H1 (cell line): ENCODE measurements around the gene TPPP2. TPM values are rescaled to one million over a fixed set of nuclear protein-coding genes. Genes with fewer than 3 reads are reported as not detected.

Source experiments
- CBX8 ChIP-seq: fragments of 300-800, 300-1000 bp; sonication (generic); IDR thresholded peaks from 2 replicates; pipeline ENCODE4 v1.7.1; 2016; ENCODE audit warnings: low read depth, low read length, borderline replicate concordance
- CHD2 ChIP-seq: IDR thresholded peaks from 2 replicates; pipeline ENCODE4 v1.6.1; 2012; ENCODE audit warnings: low read length, improper control_type of control experiment
- GABPA ChIP-seq: IDR thresholded peaks from 2 replicates; pipeline ENCODE4 v1.6.1; 2011; ENCODE audit warnings: mild to moderate bottlenecking, low read length, moderate library complexity, borderline replicate concordance; ENCODE audit not compliant: insufficient read depth
- JUND ChIP-seq: IDR thresholded peaks from 2 replicates; pipeline ENCODE4 v1.6.1; 2011; ENCODE audit warnings: mild to moderate bottlenecking, improper control_type of control experiment, low read length
- KDM4A ChIP-seq: IDR thresholded peaks from one replicate; pipeline ENCODE4 v1.7.1; 2012; ENCODE audit warnings: low read depth, mild to moderate bottlenecking, moderate library complexity, low read length, inconsistent platforms; ENCODE audit not compliant: severe bottlenecking
- KDM5A ChIP-seq: fragments of 200-600 bp; IDR thresholded peaks from 2 replicates; pipeline ENCODE4 v1.7.1; 2012; ENCODE audit warnings: mild to moderate bottlenecking, low read length, inconsistent platforms, mixed read lengths
- MAFK ChIP-seq: IDR thresholded peaks from 2 replicates; pipeline ENCODE4 v1.6.1; 2012; ENCODE audit warnings: low read depth, mild to moderate bottlenecking, improper control_type of control experiment, low read length
- NRF1 ChIP-seq: IDR thresholded peaks from 2 replicates; pipeline ENCODE4 v1.6.1; 2011; ENCODE audit warnings: mild to moderate bottlenecking, low read depth, low read length, improper control_type of control experiment
- POLR2A ChIP-seq, 2 experiments: IDR thresholded peaks; 1 replicate in 1 of 2; 2 replicates in 1 of 2; pipeline ENCODE4 v1.6.1; 2011; ENCODE audit warnings: low read depth in 2 of 2, low read length in 2 of 2, mild to moderate bottlenecking in 2 of 2; ENCODE audit errors: control extremely low read depth in 1 of 2
- SP1 ChIP-seq: IDR thresholded peaks from 2 replicates; pipeline ENCODE4 v1.6.1; 2011; ENCODE audit warnings: low read depth, low read length
- SP2 ChIP-seq: IDR thresholded peaks from 2 replicates; pipeline ENCODE4 v1.6.1; 2012; ENCODE audit warnings: mild to moderate bottlenecking, low read length, inconsistent platforms
- TCF12 ChIP-seq: IDR thresholded peaks from 2 replicates; pipeline ENCODE4 v1.6.1; 2011; ENCODE audit warnings: low read depth, mild to moderate bottlenecking, low read length
- TEAD4 ChIP-seq: IDR thresholded peaks from 2 replicates; pipeline ENCODE4 v1.6.1; 2012; ENCODE audit warnings: low read depth, low read length, inconsistent platforms, mixed read lengths
- USF2 ChIP-seq: IDR thresholded peaks from 2 replicates; pipeline ENCODE4 v1.6.1; 2011; ENCODE audit warnings: low read length, improper control_type of control experiment
- polyA plus RNA-seq, 7 experiments: library from polyadenylated mRNA; depleted of rRNA in 3 of 7; stranded (reverse) in 5 of 7; unstranded in 2 of 7; fragments of >200 nt in 5 of 7; fragments of 200-250 nt in 2 of 7; gene quantifications; 1 replicate in 5 of 7; 2 replicates in 1 of 7; 4 replicates in 1 of 7; pipeline versions ENCODE4 v1.2.1 to v1.2.3, GENCODE V29; 2011 to 2013; ENCODE audit warnings: missing spikeins in 2 of 7, mixed read lengths in 2 of 7
- total RNA-seq: library from RNA; stranded (reverse); fragmentation: NEBNext Ultra II Directional; extraction: Animal tissue kit (Norgen Biotek cat#: 25700); gene quantifications from 2 replicates; pipeline ENCODE4 v1.2.1, GENCODE V29; 2021
- TF ChIP-seq, protein P1 (sequence below): IDR thresholded peaks from 2 replicates; pipeline ENCODE4 v1.6.1; 2012; ENCODE audit warnings: low read length, inconsistent platforms

TPPP2 gene
- total and polyA plus RNA-seq, 2 of the 8 experiments (the other 6 are each of a cell fraction or from before 2014, with no cell fraction given): not detected

GRCh38 chr14:21053184-21054122 lies 23.4 kb downstream of the TPPP2 start (continued):
- TF ChIP-seq, protein P1, sequence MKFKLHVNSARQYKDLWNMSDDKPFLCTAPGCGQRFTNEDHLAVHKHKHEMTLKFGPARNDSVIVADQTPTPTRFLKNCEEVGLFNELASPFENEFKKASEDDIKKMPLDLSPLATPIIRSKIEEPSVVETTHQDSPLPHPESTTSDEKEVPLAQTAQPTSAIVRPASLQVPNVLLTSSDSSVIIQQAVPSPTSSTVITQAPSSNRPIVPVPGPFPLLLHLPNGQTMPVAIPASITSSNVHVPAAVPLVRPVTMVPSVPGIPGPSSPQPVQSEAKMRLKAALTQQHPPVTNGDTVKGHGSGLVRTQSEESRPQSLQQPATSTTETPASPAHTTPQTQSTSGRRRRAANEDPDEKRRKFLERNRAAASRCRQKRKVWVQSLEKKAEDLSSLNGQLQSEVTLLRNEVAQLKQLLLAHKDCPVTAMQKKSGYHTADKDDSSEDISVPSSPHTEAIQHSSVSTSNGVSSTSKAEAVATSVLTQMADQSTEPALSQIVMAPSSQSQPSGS: no peak
- TF ChIP-seq NRF1 (no peak), TCF12 (no peak), TEAD4 (no peak), KDM4A (no peak), POLR2A (IDR thresholded peaks at IDR 0.05; ENCODE audit: control extremely low read depth in 1 of 2, low read depth in 2 of 2, low read length in 2 of 2) (no peak), SP1 (no peak), SP2 (no peak), JUND (no peak), CBX8 (no peak), GABPA (no peak), KDM5A (no peak), MAFK (no peak), USF2 (no peak), CHD2 (no peak)
